ENCODE measurements around the gene CDH4.

CDH4 gene

GRCh38 chr20:61766921-61767610 is 515.0 kb downstream of the CDH4 start:
- no peak for DNase-seq (ENCODE audit: low read depth)

GRCh38 chr20:61767761-61768494 is 515.9 kb downstream of the CDH4 start:
- DNase-seq (ENCODE audit: low read depth): no peak

GRCh38 chr20:61768571-61769285 is 516.7 kb downstream of the CDH4 start:
- no peak for DNase-seq (ENCODE audit: low read depth)

- no peak for DNase-seq (ENCODE audit: low read depth)
These were observed 517.3 kb downstream of the CDH4 start for GRCh38 chr20:61769286-61769832.

- no peak for DNase-seq (ENCODE audit: low read depth)
These were observed 518.1 kb downstream of the CDH4 start for GRCh38 chr20:61770113-61770585.

- no peak for DNase-seq (ENCODE audit: low read depth)
These were observed 519.8 kb downstream of the CDH4 start for GRCh38 chr20:61771805-61772350.

GRCh38 chr20:61772828-61773631 is 521.0 kb downstream of the CDH4 start:
- DNase-seq (ENCODE audit: low read depth): no peak

GRCh38 chr20:61773926-61774587 is 522.0 kb downstream of the CDH4 start:
- no peak for DNase-seq (ENCODE audit: low read depth)

- no peak for DNase-seq (ENCODE audit: low read depth)
These were observed 523.4 kb downstream of the CDH4 start for GRCh38 chr20:61775423-61775822.

GRCh38 chr20:61776491-61777075 is 524.5 kb downstream of the CDH4 start:
- no peak for DNase-seq (ENCODE audit: low read depth)

- no peak for DNase-seq (ENCODE audit: low read depth)
These were observed 525.9 kb downstream of the CDH4 start for GRCh38 chr20:61777773-61778494.

GRCh38 chr20:61778495-61778863 is 526.4 kb downstream of the CDH4 start:
- no peak for DNase-seq (ENCODE audit: low read depth)

- no peak for DNase-seq (ENCODE audit: low read depth)
These were observed 527.3 kb downstream of the CDH4 start for GRCh38 chr20:61779176-61779965.

- DNase-seq (ENCODE audit: low read depth): no peak
These were observed 528.0 kb downstream of the CDH4 start for GRCh38 chr20:61780066-61780465.

GRCh38 chr20:61784801-61785566 is 532.9 kb downstream of the CDH4 start:
- DNase-seq (ENCODE audit: low read depth): no peak

GRCh38 chr20:61785567-61785816 is 533.4 kb downstream of the CDH4 start:
- no peak for DNase-seq (ENCODE audit: low read depth)

- DNase-seq (ENCODE audit: low read depth): no peak
These were observed 534.2 kb downstream of the CDH4 start for GRCh38 chr20:61786230-61786629.

GRCh38 chr20:61788343-61788742 is 536.3 kb downstream of the CDH4 start:
- DNase-seq (ENCODE audit: low read depth): no peak

GRCh38 chr20:61789329-61789728 is 537.3 kb downstream of the CDH4 start:
- no peak for DNase-seq (ENCODE audit: low read depth)

Measured in iris pigment epithelial cell (primary cell).